HepG2 (cell line): ENCODE results near the gene ABCC12. TPM values are rescaled to one million over a fixed set of nuclear protein-coding genes. Genes with fewer than 3 reads are reported as not detected.
A peak's percentile ranks its signal among the peaks of the same experiment; 100 is the strongest.

ENCODE experiments used
- CEBPG ChIP-seq: IDR thresholded peaks from 2 replicates; pipeline ENCODE4 v1.6.1; 2016
- DNMT3B ChIP-seq: conservative IDR thresholded peaks from 2 replicates; pipeline ENCODE4 v1.6.1; 2016; ENCODE audit warnings: missing biosample characterization, control low read depth
- DPF2 ChIP-seq: sonication (generic); formaldehyde crosslinking; IDR thresholded peaks from 2 replicates; pipeline ENCODE4 v1.4.0; 2020; ENCODE audit warnings: mild to moderate bottlenecking, low read depth, missing genetic modification reagents, borderline replicate concordance
- HMGA1 ChIP-seq: sonication (generic); formaldehyde crosslinking; conservative IDR thresholded peaks from 2 replicates; pipeline ENCODE4 v1.4.0; 2020; ENCODE audit warnings: missing genetic modification reagents
- JUNB ChIP-seq: sonication (generic); formaldehyde crosslinking; IDR thresholded peaks from 2 replicates; pipeline ENCODE4 v1.8.0; 2022; ENCODE audit warnings: missing genetic modification reagents, mild to moderate bottlenecking, borderline replicate concordance
- NFRKB ChIP-seq: fragments of 450-650 bp; IDR thresholded peaks from 2 replicates; pipeline ENCODE4 v1.6.1; 2017
- SMARCE1 ChIP-seq: fragments of 450-650 bp; IDR thresholded peaks from 2 replicates; pipeline ENCODE4 v1.6.1; 2017; ENCODE audit warnings: borderline replicate concordance
- YEATS4 ChIP-seq: sonication (generic); formaldehyde crosslinking; IDR thresholded peaks from 2 replicates; pipeline ENCODE4 v1.4.0; 2020; ENCODE audit warnings: missing genetic modification reagents, borderline replicate concordance
- ZNF326 ChIP-seq: sonication (generic); formaldehyde crosslinking; IDR thresholded peaks from 2 replicates; pipeline ENCODE4 v1.4.0; 2020; ENCODE audit warnings: missing genetic modification reagents, borderline replicate concordance
- ZNF589 ChIP-seq: sonication (generic); formaldehyde crosslinking; conservative IDR thresholded peaks from 2 replicates; pipeline ENCODE4 v1.8.0; 2022; ENCODE audit warnings: mild to moderate bottlenecking, moderate library complexity, missing genetic modification reagents
- ZSCAN30 ChIP-seq: sonication (generic); formaldehyde crosslinking; IDR thresholded peaks from 2 replicates; pipeline ENCODE4 v1.5.0; 2020; ENCODE audit warnings: mild to moderate bottlenecking, missing genetic modification reagents
- polyA plus RNA-seq, 8 experiments: library from polyadenylated mRNA; depleted of rRNA in 3 of 8; stranded (reverse) in 7 of 8; unstranded in 1 of 8; fragments of >200 nt; fragmentation: Illumina TruSeq in 4 of 8; extraction: Trizol in 4 of 8; gene quantifications; 2 replicates each; pipeline versions ENCODE4 v1.2.1 to v1.2.3, GENCODE V29; 2011 to 2016; ENCODE audit warnings: low read depth in 4 of 8, missing spikeins in 1 of 8, mixed read lengths in 1 of 8; ENCODE audit not compliant: insufficient read depth in 1 of 8
- total RNA-seq, 5 experiments: library from RNA; depleted of rRNA; stranded (reverse); fragments of >200 nt; fragmentation: Illumina TruSeq; extraction: Trizol; gene quantifications; 2 replicates each; pipeline ENCODE4 v1.2.3, GENCODE V29; 2016; ENCODE audit warnings: low read depth in 1 of 5
- TF ChIP-seq, protein P1 (sequence below), 2 experiments: sonication (generic) in 1 of 2; formaldehyde crosslinking in 1 of 2; IDR thresholded peaks; 2 replicates each; pipeline versions ENCODE4 v1.5.1 to v1.6.1; 2011 to 2020; ENCODE audit warnings: borderline replicate concordance in 1 of 2, low read depth in 1 of 2, low read length in 1 of 2, mild to moderate bottlenecking in 1 of 2, missing genetic modification reagents in 1 of 2, moderate library complexity in 1 of 2
- TF ChIP-seq, protein P2 (sequence below): sonication (generic); formaldehyde crosslinking; IDR thresholded peaks from 2 replicates; pipeline ENCODE4 v1.4.0; 2020; ENCODE audit warnings: missing genetic modification reagents, mild to moderate bottlenecking, borderline replicate concordance
- TF ChIP-seq, protein P3 (sequence below): IDR thresholded peaks from 2 replicates; pipeline ENCODE4 v1.6.1; 2016; ENCODE audit warnings: missing compliant biosample characterization, missing genetic modification reagents, borderline replicate concordance
- TF ChIP-seq, protein P4 (sequence below): IDR thresholded peaks from 2 replicates; pipeline ENCODE4 v1.6.1; 2016; ENCODE audit warnings: missing genetic modification reagents, missing compliant biosample characterization
- TF ChIP-seq, protein P5 (sequence below): sonication (generic); formaldehyde crosslinking; IDR thresholded peaks from 2 replicates; pipeline ENCODE4 v1.4.0; 2020; ENCODE audit warnings: missing genetic modification reagents

The ABCC12 gene
- total and polyA plus RNA-seq, 2 of the 13 experiments (the other 11 are each of a cell fraction or from before 2014, with no cell fraction given): not detected

DNA sequence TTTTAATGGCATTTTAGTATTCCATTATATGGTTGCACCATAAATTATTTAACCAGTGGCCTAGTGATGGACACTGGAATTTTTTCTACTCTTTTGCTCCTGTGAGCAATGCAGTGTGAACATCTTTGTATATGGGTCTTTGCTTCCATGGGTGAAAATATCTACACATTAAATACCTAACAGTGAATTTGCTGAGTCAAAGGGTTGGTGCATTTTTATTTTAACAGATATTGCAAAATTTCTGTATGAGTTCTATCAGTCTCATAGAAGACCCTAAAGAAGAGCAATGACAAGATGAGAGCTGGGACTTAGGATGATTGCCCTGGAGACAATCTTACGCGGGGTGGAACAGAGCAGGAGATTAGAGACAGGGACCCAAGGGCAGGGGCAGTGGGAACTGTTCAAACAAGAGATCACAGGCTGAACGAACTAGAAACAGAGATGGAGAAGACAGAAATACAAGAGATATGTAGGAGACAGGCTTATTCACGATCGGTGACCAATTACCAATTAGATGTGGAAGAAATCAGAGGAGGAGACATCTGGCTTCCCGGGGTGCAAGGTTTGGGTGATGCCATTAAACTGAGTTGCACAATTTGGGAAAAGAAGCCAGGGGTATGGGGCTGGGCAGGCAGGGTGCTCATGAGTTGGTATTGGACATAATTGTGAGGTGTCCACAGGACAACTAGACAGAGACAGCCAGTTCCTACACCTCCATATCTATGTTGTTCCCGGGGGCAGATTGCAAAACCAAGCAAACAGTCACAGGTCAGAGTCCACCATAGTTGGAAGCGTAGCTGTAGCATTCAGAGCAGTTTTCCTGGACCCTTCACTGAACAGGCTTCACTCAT, 48.4 kb upstream of the ABCC12 start (continued):
- TF ChIP-seq ZSCAN30 (CRISPR knock-in tag) (0 out of 2 replicates have a peak, but pooled peaks have one; percentile 55), ZNF589 (CRISPR knock-in tag) (peak; percentile 44; the same call in 1 of the 2 replicates), JUNB (peak; percentile 86; the same call in 1 of the 2 replicates), YEATS4 (CRISPR knock-in tag) (no peak), DNMT3B (CRISPR knock-in tag) (0 out of 2 replicates have a peak, but pooled peaks have one; percentile 61), HMGA1 (CRISPR knock-in tag) (no peak), CEBPG (CRISPR knock-in tag) (peak; percentile 98), NFRKB (no peak), DPF2 (peak; percentile 100), SMARCE1 (0 out of 2 replicates have a peak, but pooled peaks have one; percentile 58), ZNF326 (no peak)
- TF ChIP-seq, protein P1, sequence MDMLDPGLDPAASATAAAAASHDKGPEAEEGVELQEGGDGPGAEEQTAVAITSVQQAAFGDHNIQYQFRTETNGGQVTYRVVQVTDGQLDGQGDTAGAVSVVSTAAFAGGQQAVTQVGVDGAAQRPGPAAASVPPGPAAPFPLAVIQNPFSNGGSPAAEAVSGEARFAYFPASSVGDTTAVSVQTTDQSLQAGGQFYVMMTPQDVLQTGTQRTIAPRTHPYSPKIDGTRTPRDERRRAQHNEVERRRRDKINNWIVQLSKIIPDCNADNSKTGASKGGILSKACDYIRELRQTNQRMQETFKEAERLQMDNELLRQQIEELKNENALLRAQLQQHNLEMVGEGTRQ (IDR thresholded peaks at IDR 0.05; ENCODE audit: low read depth, low read length): no peak
- TF ChIP-seq, protein P1 (CRISPR knock-in tag; IDR thresholded peaks at IDR 0.05; ENCODE audit: borderline replicate concordance): peak; percentile 42; the same call in 1 of the 2 replicates
- TF ChIP-seq, protein P2, sequence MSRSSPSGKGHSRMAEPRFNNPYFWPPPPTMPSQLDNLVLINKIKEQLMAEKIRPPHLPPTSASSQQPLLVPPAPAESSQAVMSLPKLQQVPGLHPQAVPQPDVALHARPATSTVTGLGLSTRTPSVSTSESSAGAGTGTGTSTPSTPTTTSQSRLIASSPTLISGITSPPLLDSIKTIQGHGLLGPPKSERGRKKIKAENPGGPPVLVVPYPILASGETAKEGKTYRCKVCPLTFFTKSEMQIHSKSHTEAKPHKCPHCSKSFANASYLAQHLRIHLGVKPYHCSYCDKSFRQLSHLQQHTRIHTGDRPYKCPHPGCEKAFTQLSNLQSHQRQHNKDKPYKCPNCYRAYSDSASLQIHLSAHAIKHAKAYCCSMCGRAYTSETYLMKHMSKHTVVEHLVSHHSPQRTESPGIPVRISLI (CRISPR knock-in tag): peak; percentile 63; the same call in 1 of the 2 replicates
- TF ChIP-seq, protein P3, sequence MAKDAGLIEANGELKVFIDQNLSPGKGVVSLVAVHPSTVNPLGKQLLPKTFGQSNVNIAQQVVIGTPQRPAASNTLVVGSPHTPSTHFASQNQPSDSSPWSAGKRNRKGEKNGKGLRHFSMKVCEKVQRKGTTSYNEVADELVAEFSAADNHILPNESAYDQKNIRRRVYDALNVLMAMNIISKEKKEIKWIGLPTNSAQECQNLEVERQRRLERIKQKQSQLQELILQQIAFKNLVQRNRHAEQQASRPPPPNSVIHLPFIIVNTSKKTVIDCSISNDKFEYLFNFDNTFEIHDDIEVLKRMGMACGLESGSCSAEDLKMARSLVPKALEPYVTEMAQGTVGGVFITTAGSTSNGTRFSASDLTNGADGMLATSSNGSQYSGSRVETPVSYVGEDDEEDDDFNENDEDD (CRISPR knock-in tag): peak; percentile 67; the same call in 1 of the 2 replicates
- TF ChIP-seq, protein P4, sequence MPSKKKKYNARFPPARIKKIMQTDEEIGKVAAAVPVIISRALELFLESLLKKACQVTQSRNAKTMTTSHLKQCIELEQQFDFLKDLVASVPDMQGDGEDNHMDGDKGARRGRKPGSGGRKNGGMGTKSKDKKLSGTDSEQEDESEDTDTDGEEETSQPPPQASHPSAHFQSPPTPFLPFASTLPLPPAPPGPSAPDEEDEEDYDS (CRISPR knock-in tag): peak; percentile 80; the same call in 1 of the 2 replicates
- TF ChIP-seq, protein P5, sequence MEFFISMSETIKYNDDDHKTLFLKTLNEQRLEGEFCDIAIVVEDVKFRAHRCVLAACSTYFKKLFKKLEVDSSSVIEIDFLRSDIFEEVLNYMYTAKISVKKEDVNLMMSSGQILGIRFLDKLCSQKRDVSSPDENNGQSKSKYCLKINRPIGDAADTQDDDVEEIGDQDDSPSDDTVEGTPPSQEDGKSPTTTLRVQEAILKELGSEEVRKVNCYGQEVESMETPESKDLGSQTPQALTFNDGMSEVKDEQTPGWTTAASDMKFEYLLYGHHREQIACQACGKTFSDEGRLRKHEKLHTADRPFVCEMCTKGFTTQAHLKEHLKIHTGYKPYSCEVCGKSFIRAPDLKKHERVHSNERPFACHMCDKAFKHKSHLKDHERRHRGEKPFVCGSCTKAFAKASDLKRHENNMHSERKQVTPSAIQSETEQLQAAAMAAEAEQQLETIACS (CRISPR knock-in tag): no peak
